Measurements from ENCODE around the gene MBNL2.
A peak's percentile ranks its signal among the peaks of the same experiment; 100 is the strongest.
"Not testable (repeated sequence)": the region's sequence is repeated elsewhere in the genome, so short reads cannot be mapped to it uniquely, and the experiment has no call there.

The MBNL2 gene, protein sequence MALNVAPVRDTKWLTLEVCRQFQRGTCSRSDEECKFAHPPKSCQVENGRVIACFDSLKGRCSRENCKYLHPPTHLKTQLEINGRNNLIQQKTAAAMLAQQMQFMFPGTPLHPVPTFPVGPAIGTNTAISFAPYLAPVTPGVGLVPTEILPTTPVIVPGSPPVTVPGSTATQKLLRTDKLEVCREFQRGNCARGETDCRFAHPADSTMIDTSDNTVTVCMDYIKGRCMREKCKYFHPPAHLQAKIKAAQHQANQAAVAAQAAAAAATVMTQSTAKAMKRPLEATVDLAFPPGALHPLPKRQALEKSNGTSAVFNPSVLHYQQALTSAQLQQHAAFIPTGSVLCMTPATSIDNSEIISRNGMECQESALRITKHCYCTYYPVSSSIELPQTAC

DNA sequence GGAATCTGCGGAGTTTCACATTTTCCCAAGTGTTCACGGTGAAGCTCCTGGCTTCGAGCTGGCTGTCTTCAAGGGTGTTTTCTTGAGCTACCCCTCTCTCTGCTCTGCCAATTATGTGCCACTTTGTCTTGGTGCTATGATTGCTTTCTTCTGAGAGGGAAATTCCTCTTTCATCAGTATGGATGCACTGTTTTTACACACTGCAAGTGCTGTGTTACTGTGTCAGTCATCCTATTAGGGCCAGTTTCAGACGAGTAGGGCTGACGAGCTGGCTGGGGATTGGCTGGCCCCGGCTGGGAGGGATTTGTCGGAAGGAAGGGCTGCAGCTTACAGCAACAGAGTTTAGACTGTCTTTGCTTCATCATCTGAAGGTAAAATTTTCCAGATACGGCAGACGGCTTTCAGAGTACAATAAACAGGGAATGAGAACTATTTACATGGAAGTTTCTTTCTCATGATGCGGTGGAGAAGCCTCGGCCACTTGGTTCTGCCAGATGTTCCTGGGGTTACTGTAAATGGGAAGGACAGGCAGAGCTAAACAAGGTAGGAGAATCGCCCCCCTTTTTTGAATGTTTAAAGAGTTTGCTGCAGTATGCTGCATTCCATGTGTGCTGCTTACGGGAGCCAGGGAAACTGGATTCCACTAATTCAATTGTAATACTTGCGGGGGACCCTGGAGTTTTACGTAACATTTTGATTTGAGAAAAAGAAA is at the start of gene MBNL2:
MBNL2 (plus strand) TSS at position 345 of the 712 bp plus-strand sequence. CDS start 53,903 bp downstream, outside the sequence.
- peak; percentile 88 for DNase-seq (ENCODE audit: low spot score)

DNA sequence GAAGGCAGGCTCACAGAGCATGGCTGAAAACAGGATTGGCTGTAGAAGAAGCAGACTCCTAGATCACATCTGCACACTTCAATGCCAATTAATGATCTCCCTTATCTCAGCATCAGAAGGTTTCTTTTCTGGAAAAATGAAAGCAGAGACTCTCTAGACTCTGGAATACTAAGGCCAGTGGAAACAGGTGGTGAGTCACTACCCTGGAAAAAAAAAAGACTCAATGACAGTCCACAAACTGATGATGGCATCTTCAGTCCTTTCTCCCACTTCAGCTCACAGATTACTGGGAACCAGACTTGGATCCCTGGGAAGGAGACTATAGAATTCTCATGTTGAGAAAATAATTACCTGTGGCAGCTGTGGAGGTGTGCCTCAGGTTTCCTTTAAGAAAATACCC is 47.5 kb upstream of the MBNL2 start:
- DNase-seq (ENCODE audit: low spot score): no peak

DNA sequence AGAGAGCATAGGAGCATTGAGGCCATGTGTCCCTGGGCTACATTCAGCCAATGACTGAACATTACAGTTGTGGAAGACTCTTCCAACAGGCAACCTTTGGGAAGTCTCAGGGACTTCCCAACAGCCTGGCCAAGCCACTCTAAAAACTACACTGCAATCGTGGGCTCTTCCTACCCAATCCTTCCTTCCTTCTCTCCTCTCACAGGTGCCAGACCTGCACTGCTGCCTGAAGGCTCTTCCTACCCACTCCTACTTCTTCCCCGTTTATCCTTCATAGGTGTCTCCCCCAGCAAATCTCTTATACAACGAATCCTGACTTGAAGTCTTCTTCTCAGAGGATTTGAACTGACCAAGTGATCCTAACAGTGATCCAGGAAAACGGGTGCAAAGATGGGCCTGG is 47.1 kb upstream of the MBNL2 start:
- DNase-seq (ENCODE audit: low spot score): no peak

DNA sequence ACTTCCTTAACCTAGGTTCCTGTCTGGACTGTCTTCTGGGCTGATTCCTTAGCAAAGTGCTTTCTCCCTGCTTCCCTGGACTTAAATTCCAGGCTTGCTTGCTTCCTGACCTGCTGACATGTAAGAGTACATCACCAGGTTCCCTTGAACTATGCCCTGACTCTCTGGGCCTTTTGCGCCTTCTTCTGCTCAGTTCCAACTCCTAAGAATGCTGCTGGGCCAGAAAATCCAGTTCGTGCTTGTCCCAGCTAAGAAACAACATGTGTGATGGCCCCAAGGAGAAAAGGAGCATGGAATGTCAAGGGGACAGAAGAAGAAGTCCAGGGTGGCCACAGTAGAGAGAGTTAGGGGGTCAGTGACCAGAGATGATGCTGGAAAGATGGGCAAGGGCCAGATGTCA is 42.6 kb upstream of the MBNL2 start:
- DNase-seq (ENCODE audit: low spot score): no peak

DNA sequence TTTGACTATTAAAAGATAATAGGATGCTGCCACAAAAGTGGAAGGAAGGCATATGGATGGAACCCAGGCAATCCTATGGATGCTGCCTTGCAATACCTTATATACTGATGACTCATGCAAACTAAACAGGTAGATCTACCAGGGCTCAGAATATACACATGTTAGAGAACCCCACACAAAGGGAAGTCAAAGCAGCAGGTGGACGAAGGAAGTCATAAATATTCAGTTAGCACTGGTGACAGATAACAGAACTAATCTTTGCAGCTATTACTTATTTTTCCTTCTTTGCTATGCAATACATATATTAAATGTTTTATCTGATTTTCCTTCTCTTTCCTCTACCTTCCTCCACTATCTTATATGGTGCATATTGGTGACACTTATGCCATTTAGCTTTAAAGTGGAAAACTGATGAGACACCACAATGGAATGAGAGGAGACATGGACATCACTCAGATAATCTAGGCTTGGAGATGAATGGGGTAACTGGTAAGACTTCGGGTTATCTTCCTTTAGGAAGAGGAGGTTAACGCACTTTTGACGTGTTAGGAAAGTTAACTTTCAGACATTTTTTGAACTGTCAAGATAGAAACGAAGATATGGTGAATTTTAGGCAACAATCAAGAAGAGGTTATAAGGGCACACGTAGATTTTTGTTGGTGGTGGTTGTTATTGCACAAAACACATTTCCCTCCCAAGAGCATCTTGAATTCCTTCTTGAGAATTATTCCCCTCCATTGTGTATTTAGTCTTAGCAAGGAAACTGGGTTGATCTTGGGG is 39.8 kb upstream of the MBNL2 start:
- DNase-seq (ENCODE audit: low spot score): no peak

DNA sequence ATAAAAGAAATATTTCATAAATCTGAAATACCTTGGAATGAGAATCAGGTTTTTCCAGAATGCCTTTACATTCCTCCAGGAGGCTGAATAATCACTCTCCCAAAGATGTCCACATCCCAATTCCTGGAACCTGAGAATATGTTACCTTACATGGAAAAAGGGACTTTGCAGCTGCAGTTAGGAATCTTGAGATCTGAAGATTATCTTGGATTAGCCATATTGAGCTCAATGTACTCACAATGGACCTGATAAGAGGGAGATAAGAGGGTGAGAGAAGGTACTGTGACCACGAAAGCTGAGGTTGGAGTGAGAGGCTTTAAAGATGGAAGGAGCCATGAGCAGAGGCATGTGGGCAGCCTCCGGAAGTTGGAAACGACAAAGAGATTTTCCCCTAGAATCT is 36.8 kb upstream of the MBNL2 start:
- no peak for DNase-seq (ENCODE audit: low spot score)

DNA sequence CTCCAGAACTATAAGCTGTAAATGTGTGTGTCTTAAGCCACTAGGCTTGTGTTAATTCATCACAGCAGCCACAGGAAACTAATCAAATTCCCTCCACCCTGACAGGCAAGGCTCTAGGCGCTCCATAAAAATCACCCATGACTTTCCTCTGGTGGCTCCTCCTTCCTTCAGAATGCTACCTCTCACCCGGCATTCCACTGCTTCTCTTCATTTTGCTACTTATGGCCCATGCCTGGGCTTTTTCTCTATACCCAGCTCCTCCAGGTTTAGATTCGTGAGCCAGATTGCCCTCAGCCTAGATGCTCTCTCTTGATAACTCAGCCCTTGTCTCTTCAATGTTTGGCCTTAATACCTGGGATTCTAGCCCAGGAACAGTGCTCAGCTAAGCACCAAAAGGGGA is 36.4 kb upstream of the MBNL2 start:
- no peak for DNase-seq (ENCODE audit: low spot score)

DNA sequence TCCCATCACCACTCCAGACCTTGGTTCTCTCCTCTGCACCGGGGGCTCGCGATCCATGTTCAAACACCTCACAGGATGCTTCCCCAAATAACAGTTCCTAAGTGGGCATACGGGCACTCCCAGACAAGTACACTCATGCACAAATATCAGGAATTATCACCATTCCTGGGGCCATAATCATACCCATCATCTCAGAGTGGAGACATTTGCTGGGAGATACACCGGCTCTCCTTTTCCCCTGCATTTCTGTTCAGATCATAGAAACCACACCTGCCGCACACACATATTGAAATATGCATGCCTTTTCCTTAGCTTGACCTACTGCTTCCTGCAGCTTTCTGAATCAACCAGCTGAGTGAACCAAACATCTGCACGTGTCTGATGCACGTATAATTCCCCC is 33.9 kb upstream of the MBNL2 start:
- DNase-seq (ENCODE audit: low spot score): no peak

DNA sequence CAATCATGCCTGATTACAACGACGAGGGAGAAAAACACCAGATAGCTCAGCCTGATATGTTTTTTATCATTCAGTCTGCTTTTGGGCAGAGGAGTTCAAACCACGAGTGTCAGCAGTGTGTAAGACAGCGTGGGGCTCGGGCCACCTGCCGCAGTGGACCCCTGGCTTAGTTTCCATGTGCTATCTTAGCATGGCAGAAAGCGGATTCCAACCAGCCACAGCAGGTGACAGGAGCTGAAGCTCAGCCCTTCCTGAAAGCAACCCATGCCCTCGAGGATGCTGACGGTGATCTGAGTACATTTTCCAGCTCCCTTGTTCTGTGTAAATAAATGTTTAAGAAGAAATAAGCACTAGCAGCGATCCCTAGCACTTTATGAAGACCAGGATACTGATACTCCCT is 32.2 kb upstream of the MBNL2 start:
- DNase-seq (ENCODE audit: low spot score): no peak

DNA sequence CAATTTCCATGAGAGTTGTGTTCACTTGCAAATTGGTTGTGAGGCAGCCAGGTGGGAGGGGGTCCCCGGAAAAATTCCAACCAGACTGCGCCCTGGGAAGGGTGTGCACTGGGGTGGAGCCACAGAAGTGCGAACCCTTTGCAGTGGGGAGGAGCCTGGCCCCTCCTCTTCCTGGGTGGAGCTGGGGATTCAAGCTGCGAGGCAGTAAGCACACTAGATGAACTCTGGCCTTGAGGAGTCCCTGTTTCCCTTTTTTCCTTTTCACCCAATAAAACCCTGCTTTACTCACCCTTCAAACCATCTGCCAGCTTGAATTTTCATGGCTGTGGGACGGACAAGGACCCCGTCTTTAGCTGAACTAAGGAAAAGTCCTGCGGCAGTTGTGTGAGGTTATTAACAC is 31.0 kb upstream of the MBNL2 start:
- DNase-seq (ENCODE audit: low spot score): no peak

DNA sequence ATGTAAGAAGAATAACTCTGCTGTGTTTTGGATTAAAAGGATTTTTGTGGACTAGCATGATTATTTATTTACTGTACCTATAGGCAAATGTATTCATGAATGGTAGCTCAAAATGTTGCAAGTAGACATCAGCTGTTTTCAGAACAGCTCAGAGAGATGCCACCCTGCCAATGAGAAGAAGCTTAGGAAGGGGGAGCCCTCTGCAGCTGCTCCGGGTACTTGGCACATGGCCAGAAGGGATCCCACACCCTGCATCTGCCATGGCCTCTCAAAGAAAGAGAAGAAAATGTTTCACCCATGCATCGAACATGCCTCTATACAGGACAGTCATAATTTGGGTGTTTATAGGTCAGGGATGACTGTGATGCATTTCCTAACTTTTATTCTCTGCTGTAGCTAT is 30.5 kb upstream of the MBNL2 start:
- DNase-seq (ENCODE audit: low spot score): no peak

DNA sequence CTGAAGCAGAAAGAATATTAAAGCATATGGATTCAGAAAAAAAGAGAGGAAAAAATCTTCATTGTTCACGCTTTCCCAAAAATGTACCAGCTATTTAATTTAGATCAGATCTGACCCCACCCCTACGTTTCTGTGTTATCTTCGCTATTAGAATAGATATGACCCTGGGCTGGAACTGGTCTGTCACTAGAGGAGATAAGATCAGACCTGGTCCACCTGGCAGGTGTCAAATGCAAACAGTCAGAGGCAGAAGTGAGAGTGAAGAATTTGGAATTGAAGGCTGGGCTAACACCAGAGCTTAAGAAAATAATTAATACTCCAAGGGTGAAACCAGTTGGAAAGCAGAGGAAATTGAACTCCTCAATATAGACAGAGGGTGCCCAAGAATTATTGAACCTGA is 30.0 kb upstream of the MBNL2 start:
- DNase-seq (ENCODE audit: low spot score): no peak

DNA sequence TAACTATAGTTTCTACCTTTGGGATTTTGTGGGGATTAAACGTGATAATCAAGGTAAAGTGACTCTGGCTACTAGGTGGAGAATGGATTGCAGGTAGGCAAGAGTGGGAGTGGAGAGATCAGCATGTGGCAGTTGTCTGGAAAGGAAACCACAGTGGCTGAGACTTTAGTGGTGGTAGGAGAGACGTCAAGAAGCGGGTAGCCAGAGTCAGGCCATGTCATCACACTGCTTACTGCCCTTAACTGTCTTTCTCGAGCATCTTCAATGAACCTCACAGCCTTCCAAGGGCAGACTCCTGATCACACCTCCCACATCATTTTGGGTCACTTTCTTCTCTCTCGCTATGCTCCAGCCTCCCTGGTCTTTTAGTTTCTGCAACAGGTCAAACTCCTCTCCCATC is 28.6 kb upstream of the MBNL2 start:
- DNase-seq (ENCODE audit: low spot score): no peak

DNA sequence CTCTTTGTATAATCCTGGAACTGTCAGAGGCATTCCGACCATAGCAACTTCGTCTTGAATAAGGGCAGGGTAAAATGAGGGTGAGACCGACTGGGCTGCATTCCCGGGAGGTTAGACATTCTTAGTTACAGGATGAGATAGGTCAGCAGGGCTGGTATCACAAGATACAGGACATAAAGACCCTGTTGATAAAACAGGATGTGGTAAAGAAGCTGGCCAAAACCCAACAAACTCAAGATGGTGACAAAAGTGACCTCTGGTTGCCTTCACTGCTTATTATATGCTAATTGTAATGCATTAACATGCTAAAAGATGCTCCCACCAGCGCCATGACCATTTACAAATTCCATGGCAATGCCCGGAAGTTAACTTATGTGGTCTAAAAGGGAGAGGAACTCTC is 27.7 kb upstream of the MBNL2 start:
- DNase-seq (ENCODE audit: low spot score): no peak

DNA sequence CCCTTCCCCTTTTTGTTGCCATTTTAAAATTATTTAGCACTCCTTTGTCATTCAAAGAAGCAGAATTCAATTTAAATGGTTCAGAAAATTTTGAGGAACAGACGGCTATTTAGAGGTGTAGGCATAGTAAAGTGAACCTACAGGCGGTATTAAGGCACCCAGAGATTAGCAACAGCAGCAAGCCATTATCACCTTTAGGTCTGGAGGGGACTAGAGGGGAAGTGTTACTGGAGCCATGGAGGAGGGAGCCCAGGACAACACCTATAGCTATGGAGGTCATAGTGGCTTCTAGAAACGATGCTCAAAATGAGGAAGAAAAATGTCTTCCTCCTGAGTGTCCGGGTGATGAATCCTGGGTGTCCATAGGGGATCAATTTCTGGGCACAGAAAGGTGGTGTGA is 25.8 kb upstream of the MBNL2 start:
- no peak for DNase-seq (ENCODE audit: low spot score)

DNA sequence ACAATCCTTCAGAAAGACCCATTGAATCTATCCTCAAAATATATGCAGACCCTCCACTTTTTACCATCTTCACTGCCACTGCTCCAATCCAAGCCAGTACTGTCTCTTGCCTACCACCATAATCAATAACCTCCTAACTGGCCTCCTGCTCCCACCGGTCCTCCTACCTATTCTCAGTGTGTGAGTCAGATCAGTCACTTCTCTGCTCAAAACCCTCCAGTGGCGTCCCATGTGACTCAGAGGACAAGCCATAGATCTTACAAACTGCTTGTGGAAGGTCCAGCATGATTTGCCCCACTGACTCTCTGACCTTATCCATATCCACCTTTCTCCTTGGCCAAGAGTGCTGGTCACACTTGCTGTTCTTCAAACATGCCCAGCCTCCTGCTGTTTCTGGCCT is 23.4 kb upstream of the MBNL2 start:
- DNase-seq (ENCODE audit: low spot score): no peak

DNA sequence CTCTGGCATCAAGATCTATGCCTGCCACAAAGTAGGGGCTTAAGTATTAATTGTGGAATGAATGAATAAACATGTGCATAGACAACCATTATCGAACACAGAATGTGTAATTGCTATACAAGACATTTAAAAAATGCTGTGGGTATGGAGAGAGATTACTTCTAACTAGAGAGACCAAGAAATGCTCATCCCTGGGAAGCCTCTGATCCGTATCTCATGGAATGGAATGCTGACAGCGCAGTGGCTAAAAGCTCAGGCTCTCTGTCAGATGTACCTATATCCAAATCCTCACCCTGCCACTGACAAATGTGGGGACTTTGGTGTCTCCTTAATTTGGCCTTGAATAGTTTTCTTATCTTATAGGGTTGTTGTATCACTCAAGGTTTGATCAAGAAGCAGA is 22.7 kb upstream of the MBNL2 start:
- no peak for DNase-seq (ENCODE audit: low spot score)

DNA sequence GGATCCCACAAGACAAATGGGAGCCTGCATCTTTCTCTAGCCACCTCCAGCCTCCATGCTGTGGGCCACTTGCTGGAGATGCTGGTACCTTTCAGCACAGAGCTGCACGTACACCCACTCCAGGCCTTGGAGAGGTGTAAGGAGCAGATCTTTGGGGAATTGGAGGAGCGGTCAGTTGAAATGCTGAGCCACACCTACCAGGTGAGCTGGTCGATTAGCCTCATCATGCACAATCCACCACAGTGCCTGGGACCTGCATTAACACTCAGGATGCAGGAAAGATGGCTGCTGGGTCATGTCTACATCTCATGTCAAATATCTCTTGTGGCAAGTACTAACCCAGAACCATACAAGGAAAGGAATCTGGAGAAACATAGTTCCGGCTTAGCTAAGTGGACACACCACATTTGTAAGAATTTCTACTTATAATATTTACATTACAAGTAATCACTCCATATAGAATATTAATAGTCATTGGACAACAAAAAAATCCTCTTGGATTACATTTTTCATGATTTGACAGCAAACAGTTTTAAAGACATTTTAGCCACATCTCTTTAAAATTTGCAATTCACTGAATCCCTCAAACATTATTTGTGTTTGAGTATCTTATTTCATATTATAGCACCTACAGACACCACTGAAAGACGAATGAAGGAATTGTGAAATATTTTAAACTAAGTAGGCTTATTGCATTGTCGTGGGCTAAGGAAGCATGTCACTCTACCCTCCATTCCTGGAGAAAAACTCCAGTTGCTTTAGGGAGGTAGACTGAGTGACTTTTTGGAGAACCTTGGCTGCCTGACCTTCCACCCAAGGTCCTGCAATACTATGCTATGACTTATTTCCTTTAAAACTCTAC is 21.8 kb upstream of the MBNL2 start:
- DNase-seq (ENCODE audit: low spot score): no peak

DNA sequence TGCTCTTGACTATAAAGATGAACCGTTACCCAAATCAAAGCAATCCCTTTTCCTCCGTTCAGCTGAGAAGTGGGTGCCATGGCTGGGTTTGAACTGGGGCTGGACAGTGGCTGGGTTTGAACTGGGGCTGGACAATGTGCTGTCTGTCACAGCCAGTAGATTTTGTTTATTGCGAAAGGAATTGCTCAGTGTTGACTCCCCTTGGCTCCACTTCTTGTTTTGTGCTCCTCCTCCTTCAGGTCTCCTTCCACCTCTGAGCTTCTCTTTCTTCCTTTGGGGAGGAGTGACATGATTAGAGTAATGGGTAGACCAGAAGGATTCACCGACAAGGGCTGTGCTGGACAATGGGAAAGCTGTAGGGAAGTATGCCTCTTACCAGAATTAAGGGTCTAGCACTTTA is 19.4 kb upstream of the MBNL2 start:
- no peak for DNase-seq (ENCODE audit: low spot score)

DNA sequence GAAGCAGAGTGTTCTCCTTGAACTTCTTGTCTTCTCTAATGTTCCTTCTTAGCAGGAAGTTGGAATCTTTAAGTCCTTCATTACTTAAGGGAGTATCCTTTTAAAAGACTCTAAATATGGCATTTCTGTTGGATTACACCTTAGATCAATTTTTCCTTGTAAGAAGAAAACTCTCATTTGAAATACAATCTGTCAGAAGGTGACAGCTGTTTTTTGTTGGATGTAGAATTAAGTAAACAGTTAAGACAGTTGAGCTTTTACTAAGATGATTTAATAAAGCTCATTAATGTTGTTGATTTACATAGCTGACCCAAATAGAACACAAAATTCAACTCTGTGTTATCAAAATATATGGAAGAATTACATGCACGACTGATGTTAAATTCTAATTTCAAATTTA is 16.7 kb upstream of the MBNL2 start:
- DNase-seq (ENCODE audit: low spot score): no peak

DNA sequence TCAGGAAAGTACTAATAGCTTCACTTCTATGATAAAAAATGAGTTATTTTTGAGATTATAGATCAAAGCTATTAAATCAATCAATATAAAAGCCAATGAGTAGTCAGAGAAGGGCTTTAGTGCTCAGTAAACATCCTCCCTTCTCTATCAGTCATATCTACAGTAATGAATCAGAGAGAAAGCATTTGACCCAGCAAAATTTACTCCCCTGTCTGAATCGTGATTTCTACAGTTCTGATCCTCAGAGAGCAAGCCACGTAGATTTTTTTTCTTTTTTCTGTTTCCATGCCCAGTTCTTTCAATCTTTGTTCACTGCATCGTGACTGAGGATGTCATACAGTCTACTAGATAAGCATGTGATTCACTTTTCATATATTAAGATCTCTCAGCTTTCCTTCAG is 16.2 kb upstream of the MBNL2 start:
- DNase-seq (ENCODE audit: low spot score): no peak

DNA sequence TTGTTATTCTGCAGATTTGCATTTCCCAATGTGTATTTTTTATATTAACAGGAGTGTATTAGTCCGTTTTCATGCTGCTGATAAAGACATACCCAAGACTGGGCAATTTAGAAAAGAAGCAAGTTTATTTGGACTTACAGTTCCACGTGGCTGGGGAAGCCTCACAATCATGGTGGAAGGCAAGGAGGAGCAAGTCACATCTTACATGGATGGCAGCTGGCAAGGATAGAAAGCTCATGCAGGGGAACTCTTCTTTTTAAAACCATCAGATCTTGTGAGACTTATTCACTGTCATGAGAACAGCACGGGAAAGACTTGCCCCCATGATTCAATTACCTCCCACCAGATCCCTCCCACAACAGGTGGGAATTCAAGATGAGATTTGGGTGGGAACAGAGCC is 14.9 kb upstream of the MBNL2 start:
- DNase-seq (ENCODE audit: low spot score): not testable (repeated sequence)
